GM13976 (cell line): Measurements from ENCODE around the gene RPL22.
A peak's percentile ranks its signal among the peaks of the same experiment; 100 is the strongest.

ENCODE experiments used
- DNase-seq: peaks from one replicate; pipeline ENCODE4 v3.0.0; 2012; ENCODE audit warnings: low spot score
- in situ Hi-C: fragments of 300-500 bp; cut with MboI; formaldehyde crosslinking; loops from one replicate; pipeline ENCODE4 v1.12.0; 2022; ENCODE audit warnings: low sequenced_read_pairs, mixed read lengths, inconsistent platforms; ENCODE audit not compliant: unreplicated experiment
- TF ChIP-seq, protein P1 (sequence below): IDR thresholded peaks from 2 replicates; pipeline ENCODE4 v1.5.1; 2012; ENCODE audit warnings: borderline replicate concordance, mild to moderate bottlenecking; ENCODE audit not compliant: insufficient read depth; ENCODE audit errors: extremely low read depth, missing control alignments, control extremely low read depth

The RPL22 gene

DNA sequence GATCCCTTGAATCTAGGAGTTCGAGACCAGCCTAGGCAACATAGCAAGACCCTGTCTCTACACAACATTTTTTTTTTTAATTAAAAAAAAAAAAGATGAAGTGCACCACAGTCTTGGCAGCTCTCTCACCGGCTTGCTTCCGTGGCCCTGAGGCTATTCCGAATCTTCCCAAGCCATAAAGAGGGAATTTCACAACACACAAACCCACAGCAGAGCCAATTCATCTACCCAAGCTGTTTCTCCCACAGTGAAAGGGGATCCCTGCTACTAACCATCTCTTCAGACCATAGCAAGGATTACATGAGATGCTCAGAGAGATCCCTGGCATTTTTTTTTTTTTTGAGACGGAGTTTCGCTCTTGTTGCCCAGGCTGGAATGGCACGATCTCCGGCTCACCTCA lies 10.9 kb downstream of the RPL22 start:
- no peak for DNase-seq
- TF ChIP-seq, protein P1, sequence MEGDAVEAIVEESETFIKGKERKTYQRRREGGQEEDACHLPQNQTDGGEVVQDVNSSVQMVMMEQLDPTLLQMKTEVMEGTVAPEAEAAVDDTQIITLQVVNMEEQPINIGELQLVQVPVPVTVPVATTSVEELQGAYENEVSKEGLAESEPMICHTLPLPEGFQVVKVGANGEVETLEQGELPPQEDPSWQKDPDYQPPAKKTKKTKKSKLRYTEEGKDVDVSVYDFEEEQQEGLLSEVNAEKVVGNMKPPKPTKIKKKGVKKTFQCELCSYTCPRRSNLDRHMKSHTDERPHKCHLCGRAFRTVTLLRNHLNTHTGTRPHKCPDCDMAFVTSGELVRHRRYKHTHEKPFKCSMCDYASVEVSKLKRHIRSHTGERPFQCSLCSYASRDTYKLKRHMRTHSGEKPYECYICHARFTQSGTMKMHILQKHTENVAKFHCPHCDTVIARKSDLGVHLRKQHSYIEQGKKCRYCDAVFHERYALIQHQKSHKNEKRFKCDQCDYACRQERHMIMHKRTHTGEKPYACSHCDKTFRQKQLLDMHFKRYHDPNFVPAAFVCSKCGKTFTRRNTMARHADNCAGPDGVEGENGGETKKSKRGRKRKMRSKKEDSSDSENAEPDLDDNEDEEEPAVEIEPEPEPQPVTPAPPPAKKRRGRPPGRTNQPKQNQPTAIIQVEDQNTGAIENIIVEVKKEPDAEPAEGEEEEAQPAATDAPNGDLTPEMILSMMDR, result no peak
- in situ Hi-C loops, result no loop called here

DNA sequence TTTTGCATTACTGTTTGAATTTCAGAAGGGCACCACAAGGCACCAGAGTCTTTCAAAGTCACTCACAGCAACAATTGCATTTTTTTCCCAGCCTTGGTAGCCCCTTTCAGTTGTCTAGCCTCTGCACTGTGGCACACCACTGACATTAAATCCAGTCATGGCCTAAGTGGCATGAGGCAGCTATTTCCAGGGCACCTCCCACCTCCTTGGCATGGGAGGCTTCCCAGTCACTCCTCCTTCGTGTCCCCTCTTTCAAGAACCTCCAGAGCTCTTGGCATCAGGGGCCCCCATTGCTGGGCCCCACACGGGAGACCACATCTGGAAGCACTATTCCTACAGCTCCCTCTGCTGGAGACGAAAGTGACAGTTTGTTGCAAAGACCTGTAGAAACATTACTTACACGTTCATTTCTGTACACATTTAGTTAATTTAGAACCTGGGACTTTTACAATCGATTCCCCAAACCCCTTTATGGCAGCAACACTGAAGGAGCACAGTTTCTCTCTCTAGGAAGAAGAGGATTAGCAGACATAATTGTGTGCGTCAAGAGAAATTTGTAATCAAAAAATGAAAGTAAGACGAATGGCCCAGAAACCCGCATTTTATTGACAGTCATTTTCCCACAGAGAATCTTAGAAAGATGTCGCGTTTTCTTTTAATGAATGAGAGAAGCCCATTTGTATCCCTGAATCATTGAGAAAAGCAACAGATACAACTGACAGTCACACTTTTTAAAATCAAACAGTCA lies 13.6 kb downstream of the RPL22 start:
- no peak for DNase-seq
- in situ Hi-C loops, result no loop called here
- TF ChIP-seq, protein P1, result peak; percentile 23

DNA sequence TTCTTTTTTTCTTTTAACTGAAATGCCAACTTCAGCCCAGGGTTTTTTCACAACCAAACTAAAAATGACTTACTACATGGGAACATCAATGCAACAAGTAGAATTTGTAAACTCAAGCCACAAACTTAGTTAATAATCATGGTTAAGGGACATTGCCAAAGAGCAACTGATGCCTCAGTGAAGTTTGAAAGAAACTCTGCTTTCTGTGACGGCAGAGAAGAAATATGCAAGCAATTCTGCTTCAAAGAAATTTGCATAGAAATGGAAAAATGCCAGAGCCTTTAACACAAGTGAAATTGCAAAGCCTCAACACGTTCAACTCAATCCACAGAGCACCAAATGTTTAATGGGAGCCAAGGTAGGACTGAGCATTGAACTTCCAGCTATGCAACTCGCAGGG lies 14.2 kb downstream of the RPL22 start:
- TF ChIP-seq, protein P1, result no peak
- no peak for DNase-seq
- in situ Hi-C loops, result no loop called here

DNA sequence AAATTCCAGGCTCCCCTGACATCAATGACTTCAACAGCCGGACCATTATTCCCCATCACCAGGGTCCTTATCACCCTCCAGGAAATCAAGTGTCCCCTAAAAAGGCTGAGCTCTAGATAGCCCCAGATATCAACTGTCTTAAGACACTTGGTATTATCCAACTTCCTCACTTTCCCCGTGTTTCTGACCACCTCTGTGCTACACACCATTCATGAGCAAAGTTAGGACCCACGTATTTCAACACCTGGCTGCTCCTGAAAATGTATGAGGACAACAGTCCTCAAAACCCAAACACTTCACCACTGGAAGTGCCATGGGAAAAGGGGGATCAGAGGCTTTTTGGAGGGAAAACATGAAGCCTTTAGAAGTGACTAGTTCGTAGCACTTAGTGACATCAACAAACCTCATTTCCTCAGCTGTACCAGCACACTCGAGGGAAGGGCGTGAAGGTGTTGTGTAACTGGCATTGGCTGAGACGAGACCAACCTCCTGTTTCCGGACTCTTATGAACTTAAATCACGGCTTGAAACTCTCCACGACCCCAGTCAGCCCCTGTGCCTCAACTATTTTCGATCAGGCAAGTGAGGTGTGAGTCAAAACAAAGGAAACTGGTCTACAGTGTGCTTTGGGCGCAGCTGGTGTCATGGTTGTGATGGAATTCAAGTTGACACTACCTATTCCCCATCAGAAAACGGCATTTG lies 15.2 kb downstream of the RPL22 start:
- in situ Hi-C loops, result no loop called here
- TF ChIP-seq, protein P1, result no peak
- DNase-seq, result no peak

DNA sequence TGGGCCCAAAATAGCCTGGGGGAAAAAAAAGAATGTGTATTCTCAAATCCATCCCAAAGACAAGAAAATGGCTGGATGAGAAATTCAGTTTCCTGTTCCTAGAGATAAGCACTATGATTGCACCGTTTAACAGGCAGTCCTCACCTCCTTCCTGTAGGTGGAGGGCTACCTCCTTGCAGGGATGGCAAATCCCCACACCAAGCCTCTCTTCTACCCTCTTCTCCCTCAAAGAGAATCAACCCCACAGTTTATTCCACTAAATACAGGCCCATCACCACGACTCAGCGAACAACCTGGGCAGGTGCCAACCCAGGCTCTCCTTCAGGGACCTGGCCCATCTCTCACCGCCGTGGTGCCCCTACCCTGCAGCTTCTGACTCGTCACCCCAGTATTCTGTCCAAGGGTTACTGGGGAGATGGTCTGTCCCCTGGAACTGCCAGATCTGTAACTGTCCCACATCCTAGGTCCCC lies 15.8 kb downstream of the RPL22 start:
- DNase-seq, result no peak
- in situ Hi-C loops, result no loop called here
- TF ChIP-seq, protein P1, result no peak

DNA sequence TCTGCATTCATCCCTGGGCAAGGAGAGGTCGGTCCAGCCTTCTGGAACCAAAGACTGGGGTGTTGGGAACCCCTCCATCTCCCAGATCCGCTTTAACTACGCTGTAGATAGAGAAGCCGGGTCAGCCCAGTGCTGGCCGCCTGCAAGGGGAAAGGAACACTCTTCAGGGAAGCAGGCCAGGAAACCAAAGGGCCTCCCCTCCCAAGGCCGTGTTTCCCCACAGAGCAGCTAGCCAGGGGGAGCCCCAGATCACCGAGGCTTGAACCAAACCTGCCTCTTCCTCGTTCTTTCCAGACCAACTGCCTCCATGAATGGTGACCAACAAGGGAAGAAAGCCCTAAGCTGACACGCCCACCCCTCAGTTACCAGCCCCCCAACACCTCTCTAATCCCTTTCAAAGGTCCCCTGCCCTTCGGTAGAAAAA lies 18.0 kb downstream of the RPL22 start:
- no peak for DNase-seq
- TF ChIP-seq, protein P1, result no peak
- in situ Hi-C loops, result no loop called here
